Neural progenitor cell (in vitro differentiated cells): Measurements from ENCODE around the gene DNAJB12. TPM values are rescaled to one million over a fixed set of nuclear protein-coding genes. Genes with fewer than 3 reads are reported as not detected.

ENCODE experiments used
- DNase-seq: peaks from one replicate; pipeline ENCODE4 v3.0.0-alpha.2; 2016; ENCODE audit warnings: low spot score
- H2AFZ ChIP-seq: fragments of 200-600 bp; sonication (generic); replicated peaks from 2 replicates; pipeline ENCODE4 v1.6.1; 2016; ENCODE audit warnings: antibody characterized with exemption
- H3F3A ChIP-seq: fragments of 200-600 bp; sonication (generic); 2 replicates; pipeline ENCODE4 v1.6.1; 2016; ENCODE audit warnings: antibody characterized with exemption, low read depth
- H3K27ac ChIP-seq: fragments of 200-600 bp; sonication (generic); 2 replicates; pipeline ENCODE4 v1.5.1; 2016; ENCODE audit warnings: mild to moderate bottlenecking
- H3K27me3 ChIP-seq: fragments of 200-600 bp; sonication (generic); 2 replicates; pipeline ENCODE4 v1.6.1; 2016; ENCODE audit warnings: mild to moderate bottlenecking, moderate library complexity
- H3K36me3 ChIP-seq: fragments of 200-600 bp; sonication (generic); 2 replicates; pipeline ENCODE4 v1.5.1; 2016
- H3K4me1 ChIP-seq: fragments of 200-600 bp; sonication (generic); 2 replicates; pipeline ENCODE4 v1.6.1; 2016; ENCODE audit warnings: mixed run types
- H3K4me2 ChIP-seq: fragments of 200-600 bp; sonication (generic); 2 replicates; pipeline ENCODE4 v1.6.1; 2016
- H3K4me3 ChIP-seq: fragments of 200-600 bp; sonication (generic); 2 replicates; pipeline ENCODE4 v1.5.1; 2016
- H3K79me2 ChIP-seq: fragments of 200-600 bp; sonication (generic); 2 replicates; pipeline ENCODE4 v1.6.1; 2016; ENCODE audit warnings: low read depth
- H3K9ac ChIP-seq: fragments of 200-600 bp; sonication (generic); 2 replicates; pipeline ENCODE4 v1.6.1; 2016
- H3K9me3 ChIP-seq: fragments of 200-600 bp; sonication (generic); 2 replicates; pipeline ENCODE4 v1.5.1; 2016; ENCODE audit warnings: low read depth
- H4K20me1 ChIP-seq: fragments of 200-600 bp; sonication (generic); 2 replicates; pipeline ENCODE4 v1.6.1; 2016; ENCODE audit warnings: low read depth
- H3K27ac Mint-ChIP-seq: 3 replicates; pipeline ENCODE4 v1.8.0; 2021; ENCODE audit warnings: mixed read lengths
- H3K27me3 Mint-ChIP-seq: 2 replicates; pipeline ENCODE4 v1.8.0; 2022; ENCODE audit warnings: low read depth, mild to moderate bottlenecking, inconsistent platforms, moderate library complexity, mixed read lengths; ENCODE audit not compliant: insufficient read depth
- H3K36me3 Mint-ChIP-seq: 3 replicates; pipeline ENCODE4 v1.8.0; 2021; ENCODE audit warnings: mixed read lengths
- H3K4me1 Mint-ChIP-seq: 3 replicates; pipeline ENCODE4 v1.8.0; 2021; ENCODE audit warnings: mixed read lengths
- H3K4me3 Mint-ChIP-seq: 3 replicates; pipeline ENCODE4 v1.8.0; 2021; ENCODE audit warnings: mild to moderate bottlenecking, moderate library complexity, mixed read lengths
- H3K9me3 Mint-ChIP-seq: 3 replicates; pipeline ENCODE4 v1.8.0; 2020; ENCODE audit warnings: mixed read lengths
- CTCF ChIP-seq: fragments of 200-600 bp; sonication (generic); IDR thresholded peaks from 2 replicates; pipeline ENCODE4 v1.5.1; 2017; ENCODE audit warnings: antibody characterized with exemption, mild to moderate bottlenecking
- EZH2 ChIP-seq: fragments of 200-600 bp; sonication (generic); IDR thresholded peaks from 2 replicates; pipeline ENCODE4 v1.6.1; 2017; ENCODE audit warnings: antibody characterized with exemption, mild to moderate bottlenecking, moderate library complexity
- EZH2phosphoT487 ChIP-seq: fragments of 200-600 bp; sonication (generic); IDR thresholded peaks from 2 replicates; pipeline ENCODE4 v1.6.1; 2017; ENCODE audit warnings: antibody characterized with exemption
- total RNA-seq: library from RNA; depleted of rRNA; stranded (reverse); fragments of >200 nt; gene quantifications from 2 replicates; pipeline ENCODE4 v1.2.3, GENCODE V29; 2015; ENCODE audit warnings: low replicate concordance

DNAJB12 gene
- total RNA-seq, 1 donor from 2014 or later = 8.8 TPM

GRCh38 chr10:72356987-72357386 lies 2.3 kb upstream of the DNAJB12 start:
- H2AFZ ChIP-seq = no peak overlapping the region
- H3K4me1 Mint-ChIP-seq = peaks cover 23% of the 10 kb centered on the region
- no peak for DNase-seq
- H3K27ac Mint-ChIP-seq = no peak overlapping the region
- no peaks in the 10 kb centered on the region for H3K36me3 ChIP-seq
- H3K4me3 Mint-ChIP-seq = no peak overlapping the region
- H3K4me3 ChIP-seq = no peak overlapping the region
- no peaks in the 10 kb centered on the region for H3K9me3 Mint-ChIP-seq
- H3K27ac ChIP-seq = no peak overlapping the region
- H3K27me3 ChIP-seq = no peaks in the 10 kb centered on the region
- H4K20me1 ChIP-seq = no peaks in the 10 kb centered on the region
- peaks cover 9% of the 10 kb centered on the region for H3K4me1 ChIP-seq
- peaks cover 18% of the 10 kb centered on the region for H3F3A ChIP-seq
- H3K36me3 Mint-ChIP-seq = no peaks in the 10 kb centered on the region
- H3K9ac ChIP-seq = no peak overlapping the region
- peaks cover 22% of the 10 kb centered on the region for H3K79me2 ChIP-seq
- H3K9me3 ChIP-seq = no peaks in the 10 kb centered on the region
- no peak for TF ChIP-seq EZH2phosphoT487
- peaks cover 6% of the 10 kb centered on the region for H3K27me3 Mint-ChIP-seq
- H3K4me2 ChIP-seq = no peak overlapping the region

GRCh38 chr10:72356115-72356514 lies 1.4 kb upstream of the DNAJB12 start:
- H3K27me3 ChIP-seq = no peaks in the 10 kb centered on the region
- no peak for DNase-seq
- H3K36me3 ChIP-seq = no peaks in the 10 kb centered on the region
- no peak overlapping the region for H3K4me3 ChIP-seq
- Mint-ChIP-seq H3K27me3 (peaks cover 6% of the 10 kb centered on the region), H3K36me3 (no peaks in the 10 kb centered on the region), H3K27ac (no peak overlapping the region), H3K9me3 (no peaks in the 10 kb centered on the region), H3K4me3 (peak overlapping the region; percentile 64), H3K4me1 (peaks cover 23% of the 10 kb centered on the region)
- H3K9ac ChIP-seq = no peak overlapping the region
- H3F3A ChIP-seq = peaks cover 18% of the 10 kb centered on the region
- H2AFZ ChIP-seq = no peak overlapping the region
- peaks cover 31% of the 10 kb centered on the region for H3K79me2 ChIP-seq
- H3K27ac ChIP-seq = no peak overlapping the region
- H4K20me1 ChIP-seq = no peaks in the 10 kb centered on the region
- TF ChIP-seq EZH2phosphoT487 = no peak
- TF ChIP-seq CTCF = no peak
- no peak for TF ChIP-seq EZH2
- no peaks in the 10 kb centered on the region for H3K9me3 ChIP-seq
- peaks cover 9% of the 10 kb centered on the region for H3K4me1 ChIP-seq
- H3K4me2 ChIP-seq = no peak overlapping the region

- H3K36me3 Mint-ChIP-seq = no peaks in the 10 kb centered on the region
- H3K27me3 Mint-ChIP-seq = peaks cover 6% of the 10 kb centered on the region
- H3K27ac Mint-ChIP-seq = peak overlapping the region; percentile 72
- Histone ChIP-seq H3K27ac (no peak overlapping the region), H3K4me3 (peak overlapping the region; percentile 91), H3K36me3 (no peaks in the 10 kb centered on the region), H3K27me3 (no peaks in the 10 kb centered on the region), H3K9me3 (no peaks in the 10 kb centered on the region), H3K9ac (no peak overlapping the region), H3K4me1 (peaks cover 9% of the 10 kb centered on the region), H3K4me2 (peak overlapping the region; percentile 91), H2AFZ (peak overlapping the region; percentile 94), H3K79me2 (peaks cover 35% of the 10 kb centered on the region), H3F3A (peaks cover 18% of the 10 kb centered on the region), H4K20me1 (no peaks in the 10 kb centered on the region)
- TF ChIP-seq EZH2phosphoT487 = no peak
- no peak for TF ChIP-seq CTCF
- no peak for TF ChIP-seq EZH2
- H3K9me3 Mint-ChIP-seq = no peaks in the 10 kb centered on the region
- no peak for DNase-seq
- peaks cover 23% of the 10 kb centered on the region for H3K4me1 Mint-ChIP-seq
- H3K4me3 Mint-ChIP-seq = peak overlapping the region; percentile 95
Observed at GRCh38 chr10:72355214-72355555, 466 bp upstream of the DNAJB12 start.

- no peaks in the 10 kb centered on the region for H3K36me3 ChIP-seq
- peaks cover 40% of the 10 kb centered on the region for H3K79me2 ChIP-seq
- peak overlapping the region; percentile 97 for H3K27ac Mint-ChIP-seq
Observed at GRCh38 chr10:72353965-72354355, 759 bp downstream of the DNAJB12 start.

More at GRCh38 chr10:72353965-72354355, 759 bp downstream of the DNAJB12 start:
- Mint-ChIP-seq H3K4me3 (peak overlapping the region; percentile 95), H3K9me3 (no peaks in the 10 kb centered on the region), H3K27me3 (peaks cover 8% of the 10 kb centered on the region), H3K36me3 (no peaks in the 10 kb centered on the region), H3K4me1 (peaks cover 23% of the 10 kb centered on the region)
- Histone ChIP-seq H2AFZ (peak overlapping the region; percentile 21), H4K20me1 (no peaks in the 10 kb centered on the region), H3F3A (peaks cover 18% of the 10 kb centered on the region), H3K9ac (peak overlapping the region; percentile 96), H3K9me3 (no peaks in the 10 kb centered on the region), H3K4me2 (peak overlapping the region; percentile 91), H3K4me3 (peak overlapping the region; percentile 91), H3K4me1 (peaks cover 9% of the 10 kb centered on the region), H3K27ac (peak overlapping the region; percentile 98), H3K27me3 (no peaks in the 10 kb centered on the region)
- TF ChIP-seq CTCF (no peak), EZH2phosphoT487 (no peak), EZH2 (no peak)
- DNase-seq = peak; percentile 64
